Fibroblast of lung (primary cell): ENCODE results near the gene KRT84. TPM values are rescaled to one million over a fixed set of nuclear protein-coding genes. Genes with fewer than 3 reads are reported as not detected.
A peak's percentile ranks its signal among the peaks of the same experiment; 100 is the strongest.

Experiments used
- DNase-seq, 2 donors: peaks; one replicate each; pipeline versions ENCODE4 v3.0.0 to v3.0.0-alpha.2; 2010; ENCODE audit warnings: low read depth in 2 of 2
- H2AFZ ChIP-seq: 2 replicates; pipeline ENCODE4 v1.5.1; 2012; ENCODE audit warnings: low read length, control low read depth, inconsistent platforms
- H3K27ac ChIP-seq: 2 replicates; pipeline ENCODE4 v1.5.1; 2011; ENCODE audit warnings: low read length, control low read depth; ENCODE audit not compliant: insufficient read depth
- H3K27me3 ChIP-seq: 2 replicates; pipeline ENCODE4 v1.5.1; 2011; ENCODE audit warnings: mild to moderate bottlenecking, low read length; ENCODE audit not compliant: control insufficient read depth, insufficient read depth
- H3K36me3 ChIP-seq: 2 replicates; pipeline ENCODE4 v1.5.1; 2011; ENCODE audit warnings: low read length; ENCODE audit not compliant: control insufficient read depth, insufficient read depth
- H3K4me1 ChIP-seq: 2 replicates; pipeline ENCODE4 v1.5.1; 2011; ENCODE audit warnings: low read length; ENCODE audit not compliant: control insufficient read depth, insufficient read depth; ENCODE audit errors: extremely low read depth
- H3K4me2 ChIP-seq: 2 replicates; pipeline ENCODE4 v1.5.1; 2011; ENCODE audit warnings: low read length, control low read depth; ENCODE audit not compliant: insufficient read depth; ENCODE audit errors: extremely low read depth
- H3K4me3 ChIP-seq, 4 experiments: fragments of 200-600 bp in 1 of 4; sonication (generic) in 1 of 4; replicated peaks in 1 of 4; 2 replicates each; pipeline ENCODE4 v1.5.1; 2011 to 2016; ENCODE audit warnings: low read length in 4 of 4, low read depth in 3 of 4, mild to moderate bottlenecking in 3 of 4, control low read depth in 2 of 4, inconsistent platforms in 1 of 4, mixed read lengths in 1 of 4; ENCODE audit not compliant: insufficient read depth in 1 of 4; ENCODE audit errors: control extremely low read depth in 1 of 4
- H3K79me2 ChIP-seq: 2 replicates; pipeline ENCODE4 v1.5.1; 2012; ENCODE audit warnings: mild to moderate bottlenecking, low read length, inconsistent platforms; ENCODE audit not compliant: control insufficient read depth, insufficient read depth
- H3K9ac ChIP-seq: 2 replicates; pipeline ENCODE4 v1.5.1; 2011; ENCODE audit warnings: mild to moderate bottlenecking, low read length, control low read depth; ENCODE audit not compliant: insufficient read depth
- H3K9me3 ChIP-seq: 2 replicates; pipeline ENCODE4 v1.5.1; 2012; ENCODE audit warnings: low read depth, low read length; ENCODE audit not compliant: control insufficient read depth, insufficient read depth
- H4K20me1 ChIP-seq: 2 replicates; pipeline ENCODE4 v1.5.1; 2011; ENCODE audit warnings: low read length; ENCODE audit not compliant: control insufficient read depth, insufficient read depth; ENCODE audit errors: extremely low read depth
- CTCF ChIP-seq, 2 donors: IDR thresholded peaks in 1 of 2; conservative IDR thresholded peaks in 1 of 2; 1 replicate in 1 of 2; 2 replicates in 1 of 2; pipeline ENCODE4 v1.5.1; 2011 to 2012; ENCODE audit warnings: low read length in 2 of 2, control low read depth in 1 of 2, inconsistent platforms in 1 of 2, low read depth in 1 of 2, mild to moderate bottlenecking in 1 of 2
- EZH2 ChIP-seq: IDR thresholded peaks from 2 replicates; pipeline ENCODE4 v1.5.1; 2012; ENCODE audit warnings: low read length, control low read depth, mild to moderate bottlenecking; ENCODE audit errors: missing control alignments
- polyA minus RNA-seq: library from RNA; depleted of rRNA, polyadenylated mRNA; stranded (reverse); fragments of >200 nt; gene quantifications from 2 replicates; pipeline ENCODE4 v1.2.3, GENCODE V29; 2011; ENCODE audit warnings: low replicate concordance
- polyA plus RNA-seq, 2 donors: library from polyadenylated mRNA; depleted of rRNA in 1 of 2; stranded (reverse) in 1 of 2; unstranded in 1 of 2; fragments of >200 nt; gene quantifications; 2 replicates each; pipeline ENCODE4 v1.2.1, GENCODE V29; 2011 to 2012; ENCODE audit warnings: missing spikeins in 1 of 2
- total RNA-seq: library from RNA; depleted of rRNA; stranded (reverse); fragments of >200 nt; gene quantifications from 2 replicates; pipeline ENCODE4 v1.2.1, GENCODE V29; 2014

Gene KRT84, protein sequence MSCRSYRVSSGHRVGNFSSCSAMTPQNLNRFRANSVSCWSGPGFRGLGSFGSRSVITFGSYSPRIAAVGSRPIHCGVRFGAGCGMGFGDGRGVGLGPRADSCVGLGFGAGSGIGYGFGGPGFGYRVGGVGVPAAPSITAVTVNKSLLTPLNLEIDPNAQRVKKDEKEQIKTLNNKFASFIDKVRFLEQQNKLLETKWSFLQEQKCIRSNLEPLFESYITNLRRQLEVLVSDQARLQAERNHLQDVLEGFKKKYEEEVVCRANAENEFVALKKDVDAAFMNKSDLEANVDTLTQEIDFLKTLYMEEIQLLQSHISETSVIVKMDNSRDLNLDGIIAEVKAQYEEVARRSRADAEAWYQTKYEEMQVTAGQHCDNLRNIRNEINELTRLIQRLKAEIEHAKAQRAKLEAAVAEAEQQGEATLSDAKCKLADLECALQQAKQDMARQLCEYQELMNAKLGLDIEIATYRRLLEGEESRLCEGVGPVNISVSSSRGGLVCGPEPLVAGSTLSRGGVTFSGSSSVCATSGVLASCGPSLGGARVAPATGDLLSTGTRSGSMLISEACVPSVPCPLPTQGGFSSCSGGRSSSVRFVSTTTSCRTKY
- total RNA-seq (not detected in 2 replicates), polyA plus RNA-seq (not detected in 2 replicates), polyA minus RNA-seq (not detected in 2 replicates)
- polyA plus RNA-seq (2012), result not detected in 2 replicates

DNA sequence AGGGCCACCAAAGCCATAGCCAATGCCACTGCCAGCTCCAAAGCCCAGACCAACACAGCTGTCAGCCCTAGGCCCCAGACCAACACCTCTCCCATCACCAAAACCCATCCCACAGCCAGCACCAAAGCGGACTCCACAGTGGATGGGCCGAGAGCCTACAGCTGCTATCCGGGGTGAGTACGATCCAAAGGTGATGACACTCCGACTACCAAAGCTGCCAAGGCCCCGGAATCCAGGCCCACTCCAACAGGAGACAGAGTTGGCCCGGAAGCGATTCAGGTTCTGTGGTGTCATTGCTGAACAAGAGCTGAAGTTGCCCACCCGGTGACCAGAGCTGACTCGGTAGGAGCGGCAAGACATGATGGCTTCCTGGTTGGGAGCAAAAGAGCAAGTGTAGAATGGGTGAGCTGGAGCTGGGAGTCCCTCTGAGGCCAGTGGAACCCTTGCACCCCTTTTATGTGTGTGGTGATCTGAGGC, at the start of gene KRT84:
Gene KRT84, minus strand, starts transcription at position 427 of the 477 bp plus-strand sequence. Its CDS starts 67 bp downstream, at position 360.
- no peaks in the 10 kb centered on the region for H3K9me3 ChIP-seq
- no peaks in the 10 kb centered on the region for H3K79me2 ChIP-seq
- H3K27ac ChIP-seq, result no peak within 1 kb of the TSS
- peaks cover 22% of the 10 kb centered on the region for H3K27me3 ChIP-seq
- H3K4me3 ChIP-seq, result no peak within 1 kb of the TSS
- H4K20me1 ChIP-seq, result no peaks in the 10 kb centered on the region
- DNase-seq, result no peak
- no peaks in the 10 kb centered on the region for H3K4me1 ChIP-seq
- H3K36me3 ChIP-seq, result no peaks in the 10 kb centered on the region
- H3K4me2 ChIP-seq, result no peak within 1 kb of the TSS
- TF ChIP-seq CTCF (conservative IDR thresholded peaks at IDR 0.05 in 1 of 2, IDR thresholded peaks at IDR 0.05 in 1 of 2; ENCODE audit: low read depth in 1 of 2, low read length in 2 of 2), result no peak
- no peak for TF ChIP-seq EZH2
- H3K9ac ChIP-seq, result no peak within 1 kb of the TSS
- H2AFZ ChIP-seq, result no peak within 1 kb of the TSS

DNA sequence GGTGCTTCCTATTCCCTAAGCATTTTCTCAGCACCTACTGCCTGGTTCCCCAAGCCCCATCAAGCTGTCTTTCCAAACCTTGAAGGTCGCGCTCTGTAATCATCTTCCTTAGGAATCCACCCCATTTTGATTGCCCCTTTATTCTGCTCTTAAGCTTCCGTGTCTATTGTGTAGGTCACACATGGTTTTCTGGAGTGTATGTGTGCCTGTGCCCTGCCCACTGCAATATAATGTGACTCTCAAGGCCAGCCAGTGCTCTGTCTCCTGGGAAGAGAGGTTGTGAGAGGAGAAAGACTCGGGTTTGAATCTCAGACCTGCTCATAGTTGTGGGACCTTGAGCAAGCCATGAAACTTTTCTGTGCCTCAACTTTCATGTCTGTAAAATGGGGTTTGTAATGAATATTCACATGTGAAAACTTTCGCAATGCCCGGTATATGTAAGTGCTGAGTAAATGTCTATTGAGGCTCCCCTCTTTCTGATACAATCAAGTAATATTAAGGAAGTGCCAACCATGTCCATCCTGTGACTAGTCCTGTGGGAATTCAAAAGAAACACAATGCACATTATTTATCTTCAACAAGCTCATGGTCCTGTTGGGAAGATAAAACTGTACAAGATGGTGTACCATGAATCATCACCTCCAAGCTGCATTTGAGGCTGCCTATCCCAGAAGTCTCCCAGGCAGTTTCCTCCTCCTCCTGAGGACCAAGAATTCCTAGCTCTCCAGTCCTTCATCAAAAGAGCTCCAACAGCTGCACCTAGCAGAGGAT, 49.5 kb upstream of the KRT84 start:
- Histone ChIP-seq H2AFZ (no peak overlapping the region), H3K9ac (no peak overlapping the region), H3K27ac (no peak overlapping the region), H3K4me3 (no peak overlapping the region), H4K20me1 (no peaks in the 10 kb centered on the region), H3K79me2 (no peaks in the 10 kb centered on the region), H3K27me3 (no peaks in the 10 kb centered on the region), H3K4me1 (no peaks in the 10 kb centered on the region), H3K36me3 (no peaks in the 10 kb centered on the region), H3K9me3 (no peaks in the 10 kb centered on the region), H3K4me2 (no peak overlapping the region)
- DNase-seq, result peak in 1 of 2 donors; percentile 74
- TF ChIP-seq CTCF (conservative IDR thresholded peaks at IDR 0.05 in 1 of 2, IDR thresholded peaks at IDR 0.05 in 1 of 2; ENCODE audit: low read depth in 1 of 2, low read length in 2 of 2) (no peak), EZH2 (no peak)
